GM13976 (cell line): Measurements from ENCODE around the gene CSMD2.

Source experiments
- DNase-seq: peaks from one replicate; pipeline ENCODE4 v3.0.0; 2012; ENCODE audit warnings: low spot score
- CTCF ChIP-seq: IDR thresholded peaks from 2 replicates; pipeline ENCODE4 v1.5.1; 2012; ENCODE audit warnings: borderline replicate concordance, mild to moderate bottlenecking; ENCODE audit not compliant: insufficient read depth; ENCODE audit errors: extremely low read depth, missing control alignments, control extremely low read depth
- in situ Hi-C: fragments of 300-500 bp; cut with MboI; formaldehyde crosslinking; loops from one replicate; pipeline ENCODE4 v1.12.0; 2022; ENCODE audit warnings: low sequenced_read_pairs, mixed read lengths, inconsistent platforms; ENCODE audit not compliant: unreplicated experiment

CSMD2 gene

GRCh38 chr1:33824321-33824720 is 340.7 kb downstream of the CSMD2 start:
- DNase-seq = no peak
- in situ Hi-C loops = no loop called here
- TF ChIP-seq CTCF = no peak

- DNase-seq = no peak
- in situ Hi-C loops = no loop called here
- no peak for TF ChIP-seq CTCF
These were observed 341.2 kb downstream of the CSMD2 start for GRCh38 chr1:33823830-33824229.

GRCh38 chr1:33823401-33823800 is 341.6 kb downstream of the CSMD2 start:
- no peak for TF ChIP-seq CTCF
- in situ Hi-C loops = no loop called here
- DNase-seq = no peak

GRCh38 chr1:33822396-33822795 is 342.6 kb downstream of the CSMD2 start:
- TF ChIP-seq CTCF = no peak
- DNase-seq = no peak
- in situ Hi-C loops = no loop called here

GRCh38 chr1:33821291-33821690 is 343.7 kb downstream of the CSMD2 start:
- no peak for DNase-seq
- in situ Hi-C loops = no loop called here
- TF ChIP-seq CTCF = no peak

- in situ Hi-C loops = no loop called here
- no peak for DNase-seq
- TF ChIP-seq CTCF = no peak
These were observed 344.2 kb downstream of the CSMD2 start for GRCh38 chr1:33820804-33821203.

- DNase-seq = no peak
- in situ Hi-C loops = no loop called here
- no peak for TF ChIP-seq CTCF
These were observed 345.1 kb downstream of the CSMD2 start for GRCh38 chr1:33819913-33820311.
